ENCODE measurements around the gene PRKCA.

DNA sequence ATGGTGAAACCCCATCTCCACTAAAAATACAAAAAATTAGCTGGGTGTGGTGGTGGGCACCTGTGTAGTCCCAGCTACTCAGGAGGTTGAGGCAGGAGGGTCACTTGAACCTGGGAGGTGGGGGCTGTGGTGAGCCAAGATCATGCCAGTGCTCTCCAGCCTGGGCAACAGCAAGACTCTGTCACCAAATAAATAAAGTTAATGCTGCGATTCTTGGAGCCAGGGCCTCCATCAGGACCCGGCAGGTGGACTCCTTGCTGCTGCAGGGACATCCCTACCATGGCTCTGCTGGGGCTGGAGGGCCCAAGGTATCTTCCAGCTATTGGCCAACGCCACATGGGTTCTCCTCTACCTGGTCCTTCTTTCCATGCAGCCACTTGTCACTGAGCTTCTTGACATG lies 450.0 kb downstream of the PRKCA start:
- TF ChIP-seq ZNF274 (IDR thresholded peaks at IDR 0.05; ENCODE audit: low read depth, low read length): no peak
- no peak for TF ChIP-seq YY1 (IDR thresholded peaks at IDR 0.05; ENCODE audit: insufficient read depth, insufficient read length)

Data from NT2/D1 (cell line).